Myometrial cell (primary cell): Measurements from ENCODE around the gene MSI1. TPM values are rescaled to one million over a fixed set of nuclear protein-coding genes. Genes with fewer than 3 reads are reported as not detected.

Experiments
- total RNA-seq: library from RNA; depleted of rRNA; stranded (reverse); fragments of >200 nt; gene quantifications from 2 replicates; pipeline ENCODE4 v1.2.3, GENCODE V29; 2015

The MSI1 gene
- total RNA-seq, result not detected in 2 replicates

DNA sequence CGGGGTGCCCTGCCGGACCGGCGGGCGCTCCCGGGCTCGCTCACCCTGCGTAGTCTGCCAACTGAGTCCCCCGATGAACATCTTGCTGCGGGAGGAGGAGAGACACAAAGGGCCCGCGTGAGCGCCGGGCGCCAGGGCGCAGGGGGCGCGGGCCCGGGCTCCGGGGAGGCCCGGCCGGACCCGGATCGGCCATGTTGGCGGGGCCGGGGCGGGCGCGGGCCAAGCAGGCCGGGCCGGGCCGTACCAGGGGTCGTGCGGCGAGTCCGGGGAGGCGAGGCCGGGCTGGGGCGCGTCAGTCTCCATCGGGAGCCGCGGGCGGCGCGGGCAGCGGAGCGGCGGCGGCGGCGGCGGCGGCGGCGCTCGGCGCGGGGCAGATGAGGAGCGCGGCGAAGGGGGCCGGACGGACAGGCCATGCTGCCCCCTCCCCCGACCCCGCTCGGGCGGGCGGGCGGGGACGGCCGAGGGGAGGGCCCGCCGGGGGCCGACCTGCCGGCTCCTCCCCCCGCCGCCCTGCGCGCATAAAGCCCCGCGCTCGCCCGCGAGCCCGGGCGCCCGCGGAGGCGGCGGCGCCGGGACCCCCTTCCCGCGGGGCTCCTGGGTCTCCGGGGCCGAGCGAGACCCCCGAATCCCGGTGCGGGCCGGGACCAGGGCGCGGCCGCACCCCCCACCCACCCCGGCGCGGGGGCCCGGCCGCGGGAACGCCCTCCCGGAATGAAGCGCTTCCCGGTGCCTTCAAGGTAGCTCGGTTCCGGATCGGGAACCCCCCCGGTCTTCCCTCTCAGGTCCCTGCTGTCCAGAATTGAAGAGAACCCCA lies at the start of gene MSI1:
Gene MSI1 (minus strand): TSS at position 376 of the 814 bp plus-strand sequence. CDS start 73 bp downstream, at position 303.

GRCh38 chr12:120327593-120327992 lies 41.4 kb downstream of the MSI1 start, which contains the start of gene PLA2G1B:
TSS of gene PLA2G1B (minus strand) at chr12:120327779. CDS start at chr12:120327753, 26 bp downstream.

GRCh38 chr12:120301962-120302815 lies 66.8 kb downstream of the MSI1 start, which contains the start of gene SIRT4:
TSS of gene SIRT4 (plus strand) at chr12:120302321. CDS start at chr12:120303562, 1,241 bp downstream.

DNA sequence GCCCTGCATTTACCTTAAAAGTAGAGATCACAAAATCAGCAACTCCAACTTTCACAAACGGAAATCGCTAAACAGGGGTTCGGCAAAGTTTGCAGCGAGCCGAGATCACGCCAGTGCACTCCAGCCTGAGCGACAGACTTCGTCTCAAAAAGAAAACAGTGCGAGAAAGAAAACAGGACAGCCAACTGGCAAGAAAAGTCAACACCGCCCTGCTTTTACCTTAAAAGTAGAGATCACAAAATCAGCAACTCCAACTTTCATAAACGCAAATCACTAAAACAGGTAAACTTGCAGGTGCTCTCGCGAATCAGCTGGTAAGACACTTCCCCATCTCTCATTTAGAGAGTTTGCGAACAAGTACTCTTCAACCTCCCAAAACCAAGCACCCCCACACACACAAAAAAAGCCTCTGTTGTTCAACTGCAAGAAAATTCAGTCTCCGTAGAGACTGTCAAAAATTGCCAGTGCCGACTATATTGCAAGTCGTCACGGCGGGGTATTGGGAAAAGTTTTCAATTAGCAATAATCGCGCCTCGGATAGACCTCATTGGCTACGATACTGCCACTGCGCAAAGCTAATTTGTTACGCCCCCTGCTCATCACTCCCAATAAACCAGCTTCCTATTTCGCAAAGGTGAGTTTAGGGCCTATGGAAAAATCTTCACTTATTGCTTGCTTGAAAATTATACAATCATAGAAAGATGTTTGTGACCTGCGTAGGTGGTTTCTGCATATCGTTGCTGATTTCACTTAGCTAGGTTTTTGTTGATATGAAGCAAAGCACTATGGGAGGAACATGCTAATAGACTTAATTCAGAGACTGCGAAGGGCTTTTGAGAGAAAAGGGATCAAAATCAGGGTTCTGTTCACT lies 76.1 kb downstream of the MSI1 start, which contains the start of gene RNU4-1:
Gene RNU4-1 (minus strand): TSS at position 577 of the 871 bp plus-strand sequence.

Other genes with a start within 250 kb of the MSI1 start
- gene GCN1, start 174.4 kb downstream of the MSI1 start, total RNA-seq, result 68.3 and 74.4 TPM in 2 replicates
- gene RPLP0, start 168.1 kb downstream of the MSI1 start, total RNA-seq, result 5,194 and 5,943 TPM in 2 replicates
- 129 and 139 TPM in 2 replicates for gene PXN, start 103.4 kb downstream of the MSI1 start, total RNA-seq
- gene RNU4-2, start 77.3 kb downstream of the MSI1 start, total RNA-seq, result under 0.01 TPM in 1 of 2 replicates, not detected in the other
- gene RNU4-1, start 75.9 kb downstream of the MSI1 start, total RNA-seq, result under 0.01 TPM in 1 of 2 replicates, not detected in the other
- gene SIRT4, start 66.8 kb downstream of the MSI1 start, total RNA-seq, result under 0.01 and 0.35 TPM in 2 replicates
- gene PLA2G1B, start 41.4 kb downstream of the MSI1 start, total RNA-seq, result not detected in 2 replicates
- gene COX6A1, start 68.9 kb upstream of the MSI1 start, total RNA-seq, result 499 and 694 TPM in 2 replicates
- 53.0 and 60.5 TPM in 2 replicates for gene TRIAP1, start 77.2 kb upstream of the MSI1 start, total RNA-seq
- gene GATC, start 77.3 kb upstream of the MSI1 start, total RNA-seq, result 20.0 and 21.9 TPM in 2 replicates
- gene SRSF9, start 100.6 kb upstream of the MSI1 start, total RNA-seq, result 98.9 and 117 TPM in 2 replicates
- gene DYNLL1, start 126.9 kb upstream of the MSI1 start, total RNA-seq, result 290 and 327 TPM in 2 replicates
- gene COQ5, start 160.0 kb upstream of the MSI1 start, total RNA-seq, result 25.4 and 33.5 TPM in 2 replicates
- gene RNF10, start 165.2 kb upstream of the MSI1 start, total RNA-seq, result 84.4 and 139 TPM in 2 replicates
- 53.9 and 62.6 TPM in 2 replicates for gene POP5, start 212.2 kb upstream of the MSI1 start, total RNA-seq